C4-2B (cell line): Measurements from ENCODE around the gene CALCOCO1.

Experiments used
- CTCF ChIP-seq: fragments of 450-650 bp; conservative IDR thresholded peaks from 2 replicates; pipeline ENCODE4 v1.5.1; 2017; ENCODE audit warnings: mild to moderate bottlenecking
- ZFX ChIP-seq: fragments of 450-650 bp; IDR thresholded peaks from 2 replicates; pipeline ENCODE4 v1.6.1; 2017

- TF ChIP-seq CTCF (no peak), ZFX (no peak)
Observed at GRCh38 chr12:53733807-53734200, 6.6 kb upstream of the CALCOCO1 start.
